HepG2 (cell line): Measurements from ENCODE around the gene DCAF12L2. TPM values are rescaled to one million over a fixed set of nuclear protein-coding genes. Genes with fewer than 3 reads are reported as not detected.

Source experiments
- ATAC-seq: fragments of 200-7000 bp; cut with Tn5 transposase; 3 replicates; pipeline ENCODE4 v1.9.1; 2020; ENCODE audit warnings: mild to moderate bottlenecking, moderate library complexity
- BruUV-seq: library from RNA; stranded (reverse); fragments of 400-500 nt; replicated peaks from 2 replicates; lab custom pipeline; 2021; lab: Mats Ljungman, UMichigan
- CTCF ChIA-PET: fragments of 300-600 bp; formaldehyde crosslinking; extraction: SDS; loops from one replicate; lab custom pipeline; 2021; ENCODE audit warnings: low total read pairs, inconsistent platforms, low intra/inter-chr PET ratio; lab: Yijun Ruan, JAX
- POLR2A ChIA-PET: fragments of 350-600 bp; sonication (Branson Sonifier 250); formaldehyde crosslinking; loops from one replicate; lab custom pipeline; 2020; ENCODE audit warnings: antibody characterized with exemption, inconsistent platforms; lab: Yijun Ruan, JAX
- DNase-seq: peaks from one replicate; pipeline ENCODE4 v3.0.0-alpha.2; 2015; ENCODE audit warnings: low spot score
- FAIRE-seq: peaks from 3 replicates; lab custom pipeline; 2011; peaks lifted over from hg19 to GRCh38; lab: Jason Lieb, UNC
- H2AFZ ChIP-seq: one replicate; pipeline ENCODE4 v1.6.1; 2011; ENCODE audit warnings: low read length, inconsistent platforms
- H3K27ac ChIP-seq: fragments of 300-600 bp; 3 replicates; pipeline ENCODE4 v1.8.0; 2011; ENCODE audit warnings: mixed run types, mild to moderate bottlenecking, mixed read lengths, low read length, inconsistent platforms; ENCODE audit not compliant: insufficient read depth; ENCODE audit errors: extremely low read length
- H3K27me3 ChIP-seq, 2 experiments: fragments of 200-600 bp in 1 of 2; 2 replicates in 1 of 2; 3 replicates in 1 of 2; pipeline versions ENCODE4 v1.6.0 to v1.8.0; 2011; ENCODE audit warnings: low read length in 2 of 2, mild to moderate bottlenecking in 2 of 2, moderate library complexity in 2 of 2, inconsistent platforms in 1 of 2; ENCODE audit not compliant: insufficient read depth in 2 of 2, control insufficient read depth in 1 of 2
- H3K36me3 ChIP-seq, 2 experiments: fragments of 200-600 bp in 1 of 2; replicated peaks in 1 of 2; 2 replicates in 1 of 2; 3 replicates in 1 of 2; pipeline versions ENCODE4 v1.5.1 to v1.8.0; 2011; ENCODE audit warnings: low read length in 2 of 2, inconsistent platforms in 1 of 2; ENCODE audit not compliant: insufficient read depth in 2 of 2, control insufficient read depth in 1 of 2
- H3K4me1 ChIP-seq: 2 replicates; pipeline ENCODE4 v1.5.1; 2012; ENCODE audit warnings: low read length, inconsistent platforms; ENCODE audit not compliant: insufficient read depth
- H3K4me2 ChIP-seq: 2 replicates; pipeline ENCODE4 v1.6.0; 2011; ENCODE audit warnings: low read depth, low read length, inconsistent platforms
- H3K4me3 ChIP-seq, 3 experiments: fragments of 200-600 bp in 1 of 3; sonication (generic), shearing (Covaris generic) in 1 of 3; replicated peaks in 1 of 3; 2 replicates each; pipeline ENCODE4 v1.5.1; 2011 to 2016; ENCODE audit warnings: low read length in 3 of 3, inconsistent platforms in 2 of 3, low read depth in 2 of 3, mild to moderate bottlenecking in 2 of 3, control low read depth in 1 of 3, mixed read lengths in 1 of 3; ENCODE audit not compliant: insufficient read depth in 1 of 3
- H3K79me2 ChIP-seq: one replicate; pipeline ENCODE4 v1.6.1; 2011; ENCODE audit warnings: low read length, inconsistent platforms; ENCODE audit not compliant: insufficient read depth
- H3K9ac ChIP-seq: 2 replicates; pipeline ENCODE4 v1.6.0; 2011; ENCODE audit warnings: mild to moderate bottlenecking, low read depth, low read length, inconsistent platforms; ENCODE audit not compliant: insufficient read depth
- H3K9me3 ChIP-seq: 2 replicates; pipeline ENCODE4 v1.5.1; 2012; ENCODE audit warnings: mild to moderate bottlenecking, low read length
- H4K20me1 ChIP-seq: 2 replicates; pipeline ENCODE4 v1.6.0; 2011; ENCODE audit warnings: inconsistent platforms, mild to moderate bottlenecking, low read length, moderate library complexity; ENCODE audit not compliant: insufficient read depth
- KAT2B ChIP-seq: fragments of 150-350 bp; IDR thresholded peaks from 2 replicates; pipeline ENCODE4 v1.6.1; 2014; ENCODE audit warnings: low read depth, low read length, borderline replicate concordance
- KDM4B ChIP-seq: sonication (generic); formaldehyde crosslinking; IDR thresholded peaks from 2 replicates; pipeline ENCODE4 v1.4.0; 2020; ENCODE audit warnings: missing genetic modification reagents
- NFYB ChIP-seq: sonication (generic); formaldehyde crosslinking; IDR thresholded peaks from 2 replicates; pipeline ENCODE4 v1.4.0; 2020; ENCODE audit warnings: missing genetic modification reagents
- NONO ChIP-seq, 2 experiments: fragments of 450-650 bp in 1 of 2; sonication (generic) in 1 of 2; formaldehyde crosslinking in 1 of 2; IDR thresholded peaks in 1 of 2; conservative IDR thresholded peaks in 1 of 2; 2 replicates each; pipeline versions ENCODE4 v1.6.1 to v1.8.0; 2017 to 2022; ENCODE audit warnings: mild to moderate bottlenecking in 1 of 2, missing genetic modification reagents in 1 of 2, moderate library complexity in 1 of 2
- ZNF180 ChIP-seq: sonication (generic); formaldehyde crosslinking; IDR thresholded peaks from 2 replicates; pipeline ENCODE4 v1.4.0; 2020; ENCODE audit warnings: low read depth, missing genetic modification reagents, borderline replicate concordance
- ZNF773 ChIP-seq: sonication (generic); formaldehyde crosslinking; IDR thresholded peaks from 2 replicates; pipeline ENCODE4 v1.4.0; 2020; ENCODE audit warnings: missing genetic modification reagents, borderline replicate concordance
- WGBS: methylation state at CpG from one replicate; pipeline ENCODE4 v1.1.6; 2017; ENCODE audit warnings: low lambda C conversion rate; 5-methylcytosine and 5-hydroxymethylcytosine counted together
- in situ Hi-C: cut with HindIII; loops from 2 replicates; pipeline ENCODE4 v1.10.0; 2017; ENCODE audit warnings: low pct_unique_long_range_greater_than_20kb; ENCODE audit not compliant: extremely low pct_ligation_motif_present
- intact Hi-C: fragments of 100-400 bp; cut with micrococcal nuclease; formaldehyde crosslinking; loops from one replicate; pipeline ENCODE4 v1.10.0; 2022; ENCODE audit not compliant: unreplicated experiment
- polyA plus RNA-seq, 8 experiments: library from polyadenylated mRNA; depleted of rRNA in 3 of 8; stranded (reverse) in 7 of 8; unstranded in 1 of 8; fragments of >200 nt; fragmentation: Illumina TruSeq in 4 of 8; extraction: Trizol in 4 of 8; gene quantifications; 2 replicates each; pipeline versions ENCODE4 v1.2.1 to v1.2.3, GENCODE V29; 2011 to 2016; ENCODE audit warnings: low read depth in 4 of 8, missing spikeins in 1 of 8, mixed read lengths in 1 of 8; ENCODE audit not compliant: insufficient read depth in 1 of 8
- total RNA-seq, 5 experiments: library from RNA; depleted of rRNA; stranded (reverse); fragments of >200 nt; fragmentation: Illumina TruSeq; extraction: Trizol; gene quantifications; 2 replicates each; pipeline ENCODE4 v1.2.3, GENCODE V29; 2016; ENCODE audit warnings: low read depth in 1 of 5
- TF ChIP-seq, protein P1 (sequence below): sonication (generic); formaldehyde crosslinking; IDR thresholded peaks from 2 replicates; pipeline ENCODE4 v1.5.1; 2020; ENCODE audit warnings: mild to moderate bottlenecking, missing genetic modification reagents, borderline replicate concordance
- TF ChIP-seq, protein P2 (sequence below): IDR thresholded peaks from 2 replicates; pipeline ENCODE4 v1.6.1; 2016; ENCODE audit warnings: missing compliant biosample characterization, missing genetic modification reagents, borderline replicate concordance

The DCAF12L2 gene
- total and polyA plus RNA-seq, 2 of the 13 experiments (the other 11 are each of a cell fraction or from before 2014, with no cell fraction given) = not detected

DNA sequence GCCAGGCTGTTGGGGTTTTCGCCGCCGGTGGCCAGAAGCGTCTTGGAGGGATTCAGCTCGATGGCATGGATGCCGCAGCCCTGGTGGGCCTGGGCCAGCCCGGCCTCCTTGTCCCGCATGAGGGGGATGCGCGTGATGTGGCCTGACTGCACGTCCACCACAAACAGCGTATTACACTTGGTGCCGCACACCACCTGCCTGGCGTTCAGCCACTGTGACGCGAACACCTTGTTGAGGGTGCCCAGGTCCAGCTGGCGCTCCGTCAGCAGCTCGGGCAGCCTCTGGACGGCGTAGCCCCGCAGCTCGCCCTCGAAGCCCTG, 728 bp downstream of the DCAF12L2 start:
- Histone ChIP-seq H3K36me3 (no peaks in the 10 kb centered on the region), H3K79me2 (no peaks in the 10 kb centered on the region), H3K9ac (no peak overlapping the region), H2AFZ (no peak overlapping the region), H3K27me3 (no peaks in the 10 kb centered on the region), H3K9me3 (no peaks in the 10 kb centered on the region; the same call in 1 of the 2 replicates), H4K20me1 (no peaks in the 10 kb centered on the region), H3K4me1 (no peaks in the 10 kb centered on the region), H3K4me3 (no peak overlapping the region), H3K4me2 (no peak overlapping the region), H3K27ac (no peak overlapping the region)
- in situ Hi-C loops = no loop called here
- DNase-seq (no peak), ATAC-seq (no peak), FAIRE-seq (no peak)
- no TSS peak for BruUV-seq
- no peak for TF ChIP-seq ZNF180
- TF ChIP-seq, protein P1, sequence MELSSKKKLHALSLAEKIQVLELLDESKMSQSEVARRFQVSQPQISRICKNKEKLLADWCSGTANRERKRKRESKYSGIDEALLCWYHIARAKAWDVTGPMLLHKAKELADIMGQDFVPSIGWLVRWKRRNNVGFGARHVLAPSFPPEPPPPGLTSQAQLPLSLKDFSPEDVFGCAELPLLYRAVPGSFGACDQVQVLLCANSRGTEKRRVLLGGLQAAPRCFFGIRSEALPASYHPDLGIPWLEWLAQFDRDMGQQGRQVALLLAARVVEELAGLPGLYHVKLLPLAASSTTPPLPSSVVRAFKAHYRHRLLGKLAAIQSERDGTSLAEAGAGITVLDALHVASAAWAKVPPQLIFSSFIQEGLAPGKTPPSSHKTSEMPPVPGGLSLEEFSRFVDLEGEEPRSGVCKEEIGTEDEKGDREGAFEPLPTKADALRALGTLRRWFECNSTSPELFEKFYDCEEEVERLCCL (CRISPR knock-in tag) = no peak
- no peak for TF ChIP-seq NONO (IDR thresholded peaks at IDR 0.05)
- TF ChIP-seq NONO (CRISPR knock-in tag; conservative IDR thresholded peaks at IDR 0.05) = no peak
- TF ChIP-seq, protein P2, sequence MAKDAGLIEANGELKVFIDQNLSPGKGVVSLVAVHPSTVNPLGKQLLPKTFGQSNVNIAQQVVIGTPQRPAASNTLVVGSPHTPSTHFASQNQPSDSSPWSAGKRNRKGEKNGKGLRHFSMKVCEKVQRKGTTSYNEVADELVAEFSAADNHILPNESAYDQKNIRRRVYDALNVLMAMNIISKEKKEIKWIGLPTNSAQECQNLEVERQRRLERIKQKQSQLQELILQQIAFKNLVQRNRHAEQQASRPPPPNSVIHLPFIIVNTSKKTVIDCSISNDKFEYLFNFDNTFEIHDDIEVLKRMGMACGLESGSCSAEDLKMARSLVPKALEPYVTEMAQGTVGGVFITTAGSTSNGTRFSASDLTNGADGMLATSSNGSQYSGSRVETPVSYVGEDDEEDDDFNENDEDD (CRISPR knock-in tag) = no peak
- TF ChIP-seq KAT2B = no peak
- TF ChIP-seq KDM4B (CRISPR knock-in tag) = no peak
- no peak for TF ChIP-seq ZNF773 (CRISPR knock-in tag)
- TF ChIP-seq NFYB (CRISPR knock-in tag) = no peak
- no CpG with 5 or more reads among the region's 24 CpGs for WGBS
- ChIA-PET POLR2A (no interaction called here), CTCF (no interaction called here)
- intact Hi-C loops = no loop called here
